ENCODE results near the gene LGALS1. TPM values are rescaled to one million over a fixed set of nuclear protein-coding genes. Genes with fewer than 3 reads are reported as not detected.

The LGALS1 gene
- total RNA-seq, 1 experiment from 2014 or later: 2,325 TPM

GRCh38 chr22:37627545-37627944, 47.9 kb upstream of the LGALS1 start:
- TF ChIP-seq EZH2 (IDR thresholded peaks at IDR 0.05; ENCODE audit: low read length, unreplicated experiment) (no peak), EZH2phosphoT487 (IDR thresholded peaks at IDR 0.05; ENCODE audit: borderline replicate concordance, low read length) (no peak), CTCF (conservative IDR thresholded peaks at IDR 0.05; ENCODE audit: low read depth, low read length) (no peak)
- intact Hi-C loops (cut with micrococcal nuclease): no loop called here
- no TSS peak for BruUV-seq (replicated peaks)
- H2AFZ ChIP-seq (ENCODE audit: low read length): no peak overlapping the region
- ATAC-seq (no peak), DNase-seq (no peak)
- H3K9me3 ChIP-seq (ENCODE audit: low read length): no peaks in the 10 kb centered on the region
- H3K9me2 ChIP-seq (replicated peaks; ENCODE audit: low read length): no peaks in the 10 kb centered on the region
- no peak overlapping the region for H3K4me2 ChIP-seq (ENCODE audit: low read length)
- H3K79me2 ChIP-seq (ENCODE audit: low read length): no peaks in the 10 kb centered on the region
- POLR2A ChIA-PET (ENCODE audit: unreplicated experiment): no interaction called here
- H3K4me3 ChIP-seq (ENCODE audit: low read length): no peak overlapping the region
- H4K20me1 ChIP-seq (ENCODE audit: low read length): no peaks in the 10 kb centered on the region
- no peaks in the 10 kb centered on the region for H3K36me3 ChIP-seq (ENCODE audit: low read depth, low read length)
- no peak overlapping the region for H3K27ac ChIP-seq (ENCODE audit: low read length)
- no peaks in the 10 kb centered on the region for H3K27me3 ChIP-seq (ENCODE audit: low read length)
- CTCF ChIA-PET: no interaction called here
- H3F3A ChIP-seq (ENCODE audit: low read length, unreplicated experiment): no peaks in the 10 kb centered on the region
- H3K9ac ChIP-seq (ENCODE audit: low read length): no peak overlapping the region
- no peaks in the 10 kb centered on the region for H3K4me1 ChIP-seq (ENCODE audit: insufficient read depth, low read length)

GRCh38 chr22:37628830-37629229, 46.6 kb upstream of the LGALS1 start:
- Histone ChIP-seq H3K27ac (ENCODE audit: low read length) (no peak overlapping the region), H3F3A (ENCODE audit: low read length, unreplicated experiment) (no peaks in the 10 kb centered on the region), H3K4me1 (ENCODE audit: insufficient read depth, low read length) (no peaks in the 10 kb centered on the region), H3K4me3 (ENCODE audit: low read length) (no peak overlapping the region), H3K27me3 (ENCODE audit: low read length) (no peaks in the 10 kb centered on the region), H3K9ac (ENCODE audit: low read length) (no peak overlapping the region), H4K20me1 (ENCODE audit: low read length) (no peaks in the 10 kb centered on the region), H3K9me2 (replicated peaks; ENCODE audit: low read length) (no peaks in the 10 kb centered on the region), H3K9me3 (ENCODE audit: low read length) (no peaks in the 10 kb centered on the region), H3K36me3 (ENCODE audit: low read depth, low read length) (no peaks in the 10 kb centered on the region), H3K4me2 (ENCODE audit: low read length) (no peak overlapping the region), H2AFZ (ENCODE audit: low read length) (no peak overlapping the region), H3K79me2 (ENCODE audit: low read length) (no peaks in the 10 kb centered on the region)
- ChIA-PET POLR2A (ENCODE audit: unreplicated experiment) (interaction anchor here (0.6 kb wide), 1 partner anchor 28 kb away, joined by 5 read pairs; no protein-coding TSS in a partner anchor), CTCF (no interaction called here)
- ATAC-seq (no peak), DNase-seq (no peak)
- BruUV-seq (replicated peaks): no TSS peak
- TF ChIP-seq CTCF (conservative IDR thresholded peaks at IDR 0.05; ENCODE audit: low read depth, low read length) (no peak), EZH2 (IDR thresholded peaks at IDR 0.05; ENCODE audit: low read length, unreplicated experiment) (no peak)
- intact Hi-C loops (cut with micrococcal nuclease): no loop called here

- no peaks in the 10 kb centered on the region for H3K9me2 ChIP-seq (replicated peaks; ENCODE audit: low read length)
- H3K36me3 ChIP-seq (ENCODE audit: low read depth, low read length): no peaks in the 10 kb centered on the region
- no TSS peak for BruUV-seq (replicated peaks)
- ChIA-PET POLR2A (ENCODE audit: unreplicated experiment) (no interaction called here), CTCF (no interaction called here)
- no peak for ATAC-seq
- no peaks in the 10 kb centered on the region for H4K20me1 ChIP-seq (ENCODE audit: low read length)
- no peak overlapping the region for H2AFZ ChIP-seq (ENCODE audit: low read length)
- no peaks in the 10 kb centered on the region for H3F3A ChIP-seq (ENCODE audit: low read length, unreplicated experiment)
- no peak for DNase-seq
- H3K9ac ChIP-seq (ENCODE audit: low read length): no peak overlapping the region
- no peak overlapping the region for H3K27ac ChIP-seq (ENCODE audit: low read length)
- intact Hi-C loops (cut with micrococcal nuclease): no loop called here
- no peaks in the 10 kb centered on the region for H3K27me3 ChIP-seq (ENCODE audit: low read length)
- TF ChIP-seq EZH2phosphoT487 (IDR thresholded peaks at IDR 0.05; ENCODE audit: borderline replicate concordance, low read length) (no peak), CTCF (conservative IDR thresholded peaks at IDR 0.05; ENCODE audit: low read depth, low read length) (no peak), EZH2 (IDR thresholded peaks at IDR 0.05; ENCODE audit: low read length, unreplicated experiment) (no peak)
- no peak overlapping the region for H3K4me3 ChIP-seq (ENCODE audit: low read length)
- no peaks in the 10 kb centered on the region for H3K79me2 ChIP-seq (ENCODE audit: low read length)
- no peaks in the 10 kb centered on the region for H3K9me3 ChIP-seq (ENCODE audit: low read length)
- H3K4me2 ChIP-seq (ENCODE audit: low read length): no peak overlapping the region
- H3K4me1 ChIP-seq (ENCODE audit: insufficient read depth, low read length): no peaks in the 10 kb centered on the region
These were observed 45.5 kb upstream of the LGALS1 start for GRCh38 chr22:37629928-37630327.
